GM18873 (cell line): ENCODE measurements around the gene SIT1.
"Not testable (repeated sequence)": the region's sequence is repeated elsewhere in the genome, so short reads cannot be mapped to it uniquely, and the experiment has no call there.

Source experiments
- ATAC-seq: cut with Tn5 transposase; IDR thresholded peaks from one replicate; pipeline ENCODE4 v1.9.1; 2021; ENCODE audit warnings: mild to moderate bottlenecking, moderate library complexity, moderate number of reproducible peaks; ENCODE audit not compliant: unreplicated experiment, low FRiP score

SIT1 gene

GRCh38 chr9:35639225-35639624 lies 11.5 kb downstream of the SIT1 start:
- not testable (repeated sequence) for ATAC-seq

GRCh38 chr9:35638751-35639150 lies 12.0 kb downstream of the SIT1 start:
- ATAC-seq: not testable (repeated sequence)

GRCh38 chr9:35637427-35637955 lies 13.2 kb downstream of the SIT1 start:
- ATAC-seq: not testable (repeated sequence)

GRCh38 chr9:35636877-35637246 lies 13.9 kb downstream of the SIT1 start:
- not testable (repeated sequence) for ATAC-seq

GRCh38 chr9:35636135-35636876 lies 14.4 kb downstream of the SIT1 start:
- ATAC-seq: no peak

- no peak for ATAC-seq
Observed at GRCh38 chr9:35635730-35636129, 15.0 kb downstream of the SIT1 start.

- ATAC-seq: no peak
Observed at GRCh38 chr9:35629597-35629996, 21.1 kb downstream of the SIT1 start.

GRCh38 chr9:35628389-35628991 lies 22.2 kb downstream of the SIT1 start:
- ATAC-seq: no peak

- ATAC-seq: no peak
Observed at GRCh38 chr9:35627575-35627974, 23.2 kb downstream of the SIT1 start.

- ATAC-seq: no peak
Observed at GRCh38 chr9:35619800-35620158, 31.0 kb downstream of the SIT1 start.

- no peak for ATAC-seq
Observed at GRCh38 chr9:35618854-35619799, 31.6 kb downstream of the SIT1 start.

GRCh38 chr9:35618325-35618727 lies 32.4 kb downstream of the SIT1 start, which contains the start of gene CD72:
TSS of gene CD72 (minus strand) at chr9:35618413. CDS start at chr9:35618303, 110 bp downstream.
- ATAC-seq: no peak

GRCh38 chr9:35617548-35617947 lies 33.2 kb downstream of the SIT1 start:
- no peak for ATAC-seq

GRCh38 chr9:35616681-35617459 lies 33.9 kb downstream of the SIT1 start:
- ATAC-seq: no peak

- no peak for ATAC-seq
Observed at GRCh38 chr9:35615981-35616680, 34.6 kb downstream of the SIT1 start.

- ATAC-seq: no peak
Observed at GRCh38 chr9:35612843-35613242, 37.9 kb downstream of the SIT1 start.

GRCh38 chr9:35612066-35612465 lies 38.7 kb downstream of the SIT1 start:
- ATAC-seq: not testable (repeated sequence)

- no peak for ATAC-seq
Observed at GRCh38 chr9:35611230-35611797, 39.4 kb downstream of the SIT1 start.

- no peak for ATAC-seq
Observed at GRCh38 chr9:35609820-35610163, 40.9 kb downstream of the SIT1 start.
